ENCODE results near the gene C16orf89. TPM values are rescaled to one million over a fixed set of nuclear protein-coding genes. Genes with fewer than 3 reads are reported as not detected.

The C16orf89 gene
- polyA plus RNA-seq, 1 donor (not counting 4 experiments of a cell fraction or from before 2014, with no cell fraction given), result not detected

- H3K9me1 ChIP-seq (ENCODE audit: control insufficient read depth, extremely low read depth, insufficient read depth, low read length), result no peaks in the 10 kb centered on the region
- H3K79me2 ChIP-seq (ENCODE audit: control insufficient read depth, insufficient read depth, low read length), result no peaks in the 10 kb centered on the region
- H3K9ac ChIP-seq (ENCODE audit: control insufficient read depth, extremely low read depth, insufficient read depth, low read length), result no peak overlapping the region
- no peaks in the 10 kb centered on the region for H3K9me3 ChIP-seq (ENCODE audit: control insufficient read depth, low read depth, low read length)
- H2AFZ ChIP-seq (ENCODE audit: control insufficient read depth, low read length), result no peak overlapping the region
- TF ChIP-seq EZH2 (IDR thresholded peaks at IDR 0.05; ENCODE audit: low read length), result no peak
- no peak for TF ChIP-seq CTCF (optimal IDR thresholded peaks at IDR 0.05 in 1 of 3, IDR thresholded peaks at IDR 0.05 in 1 of 3, conservative IDR thresholded peaks at IDR 0.05 in 1 of 3; ENCODE audit: extremely low read depth in 1 of 3, insufficient read depth in 2 of 3, low read length in 3 of 3)
- no peak overlapping the region for H3K27ac ChIP-seq (ENCODE audit: control insufficient read depth, insufficient read depth, low read length)
- no peak overlapping the region for H3K4me2 ChIP-seq (ENCODE audit: control insufficient read depth, extremely low read depth, insufficient read depth, low read depth, low read length)
- H3K27me3 ChIP-seq (ENCODE audit: control insufficient read depth, extremely low read depth, insufficient read depth, low read length), result peaks cover 5% of the 10 kb centered on the region
- H3K4me1 ChIP-seq (ENCODE audit: control insufficient read depth, extremely low read depth, insufficient read depth, low read length), result no peaks in the 10 kb centered on the region
- H3K36me3 ChIP-seq (ENCODE audit: control insufficient read depth in 2 of 2, extremely low read depth in 1 of 2, insufficient read depth in 2 of 2, low read length in 2 of 2), result no peaks in the 10 kb centered on the region
- dilution Hi-C loops (cut with MboI; ENCODE audit: extremely low pct_ligation_motif_present, low sequenced_read_pairs), result no loop called here
- H4K20me1 ChIP-seq (ENCODE audit: control insufficient read depth, extremely low read depth, insufficient read depth, low read length), result no peaks in the 10 kb centered on the region
- no peak overlapping the region for H3K4me3 ChIP-seq (ENCODE audit: control insufficient read depth in 2 of 3, extremely low read depth in 1 of 3, insufficient read depth in 2 of 3, low read depth in 1 of 3, low read length in 3 of 3)
- no peak for DNase-seq (ENCODE audit: low read depth, low spot score)
- no peak for FAIRE-seq
Observed at GRCh38 chr16:5059386-5060072, 6.2 kb downstream of the C16orf89 start.

- FAIRE-seq, result no peak
- H3K9me1 ChIP-seq (ENCODE audit: control insufficient read depth, extremely low read depth, insufficient read depth, low read length), result no peaks in the 10 kb centered on the region
Observed at GRCh38 chr16:5058476-5058875, 7.3 kb downstream of the C16orf89 start.

More at GRCh38 chr16:5058476-5058875, 7.3 kb downstream of the C16orf89 start:
- Histone ChIP-seq H2AFZ (ENCODE audit: control insufficient read depth, low read length) (no peak overlapping the region), H3K27ac (ENCODE audit: control insufficient read depth, insufficient read depth, low read length) (no peak overlapping the region), H3K4me3 (ENCODE audit: control insufficient read depth in 2 of 3, extremely low read depth in 1 of 3, insufficient read depth in 2 of 3, low read depth in 1 of 3, low read length in 3 of 3) (no peak overlapping the region), H3K9me3 (ENCODE audit: control insufficient read depth, low read depth, low read length) (no peaks in the 10 kb centered on the region), H3K4me2 (ENCODE audit: control insufficient read depth, extremely low read depth, insufficient read depth, low read depth, low read length) (no peak overlapping the region), H3K4me1 (ENCODE audit: control insufficient read depth, extremely low read depth, insufficient read depth, low read length) (no peaks in the 10 kb centered on the region), H3K27me3 (ENCODE audit: control insufficient read depth, extremely low read depth, insufficient read depth, low read length) (peaks cover 5% of the 10 kb centered on the region), H3K79me2 (ENCODE audit: control insufficient read depth, insufficient read depth, low read length) (no peaks in the 10 kb centered on the region), H3K36me3 (ENCODE audit: control insufficient read depth in 2 of 2, extremely low read depth in 1 of 2, insufficient read depth in 2 of 2, low read length in 2 of 2) (no peaks in the 10 kb centered on the region), H3K9ac (ENCODE audit: control insufficient read depth, extremely low read depth, insufficient read depth, low read length) (no peak overlapping the region), H4K20me1 (ENCODE audit: control insufficient read depth, extremely low read depth, insufficient read depth, low read length) (no peaks in the 10 kb centered on the region)
- TF ChIP-seq EZH2 (IDR thresholded peaks at IDR 0.05; ENCODE audit: low read length) (no peak), CTCF (optimal IDR thresholded peaks at IDR 0.05 in 1 of 3, IDR thresholded peaks at IDR 0.05 in 1 of 3, conservative IDR thresholded peaks at IDR 0.05 in 1 of 3; ENCODE audit: extremely low read depth in 1 of 3, insufficient read depth in 2 of 3, low read length in 3 of 3) (no peak)
- dilution Hi-C loops (cut with MboI; ENCODE audit: extremely low pct_ligation_motif_present, low sequenced_read_pairs), result no loop called here
- DNase-seq (ENCODE audit: low read depth, low spot score), result no peak
